Inflammatory macrophage (primary cell): ENCODE results near the gene SLC6A2.
"Not testable (repeated sequence)": the region's sequence is repeated elsewhere in the genome, so short reads cannot be mapped to it uniquely, and the experiment has no call there.

ENCODE experiments used
- DNase-seq, 2 donors: peaks; one replicate each; pipeline ENCODE4 v3.0.0-alpha.2; 2020 to 2022
- total RNA-seq, 18 experiments: gene quantifications; one replicate each; lab custom pipeline; 2026; ENCODE audit warnings: mixed read lengths in 6 of 18, inconsistent platforms in 2 of 18; lab: John Stamatoyannopoulos, UW

Gene SLC6A2
- total RNA-seq: 0 to 0.20 (median 0) reads per million in 18 experiments

DNA sequence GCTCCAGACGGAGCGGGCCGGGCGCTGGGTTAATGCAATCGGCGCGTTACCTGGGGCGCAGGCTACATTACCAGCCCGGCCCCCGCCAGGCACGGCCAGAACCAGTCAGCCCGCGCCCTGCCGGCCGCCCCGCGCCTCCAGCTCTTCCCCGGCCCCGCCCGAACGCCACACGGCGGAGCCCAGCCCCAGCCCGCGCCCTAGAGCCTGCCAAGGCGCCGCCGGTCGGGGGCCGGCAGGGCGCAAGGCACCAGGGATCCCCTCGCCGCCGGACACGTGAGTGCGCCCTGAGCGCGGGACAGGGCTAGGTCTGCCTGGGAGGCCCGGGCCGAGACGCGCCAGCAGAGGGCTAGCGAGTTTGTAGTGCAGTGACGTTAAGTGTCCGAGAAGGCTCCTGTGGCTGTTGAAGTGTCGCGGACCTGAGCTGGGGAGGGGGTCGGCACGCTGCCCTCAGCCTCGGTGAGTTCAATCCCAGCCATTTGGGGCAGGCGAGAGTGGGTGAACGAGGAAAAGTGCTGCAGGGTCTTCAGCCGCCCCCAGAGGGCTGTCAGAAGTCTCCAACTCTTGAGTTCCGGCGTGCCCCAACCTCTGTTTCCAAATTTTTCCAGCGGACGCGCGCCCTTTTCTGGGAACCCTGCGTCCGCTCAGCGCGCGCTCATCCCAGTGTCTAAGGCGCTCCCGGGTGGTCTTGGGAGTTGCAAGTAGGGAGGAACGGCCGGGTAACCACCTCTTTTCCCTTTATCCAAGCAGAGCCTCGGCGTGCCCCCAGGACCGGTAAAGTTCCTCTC is at the start of gene SLC6A2:
Gene SLC6A2, plus strand, starts transcription at position 92 of the 785 bp plus-strand sequence. CDS start 707 bp downstream, outside the sequence.
- no peak for DNase-seq

DNA sequence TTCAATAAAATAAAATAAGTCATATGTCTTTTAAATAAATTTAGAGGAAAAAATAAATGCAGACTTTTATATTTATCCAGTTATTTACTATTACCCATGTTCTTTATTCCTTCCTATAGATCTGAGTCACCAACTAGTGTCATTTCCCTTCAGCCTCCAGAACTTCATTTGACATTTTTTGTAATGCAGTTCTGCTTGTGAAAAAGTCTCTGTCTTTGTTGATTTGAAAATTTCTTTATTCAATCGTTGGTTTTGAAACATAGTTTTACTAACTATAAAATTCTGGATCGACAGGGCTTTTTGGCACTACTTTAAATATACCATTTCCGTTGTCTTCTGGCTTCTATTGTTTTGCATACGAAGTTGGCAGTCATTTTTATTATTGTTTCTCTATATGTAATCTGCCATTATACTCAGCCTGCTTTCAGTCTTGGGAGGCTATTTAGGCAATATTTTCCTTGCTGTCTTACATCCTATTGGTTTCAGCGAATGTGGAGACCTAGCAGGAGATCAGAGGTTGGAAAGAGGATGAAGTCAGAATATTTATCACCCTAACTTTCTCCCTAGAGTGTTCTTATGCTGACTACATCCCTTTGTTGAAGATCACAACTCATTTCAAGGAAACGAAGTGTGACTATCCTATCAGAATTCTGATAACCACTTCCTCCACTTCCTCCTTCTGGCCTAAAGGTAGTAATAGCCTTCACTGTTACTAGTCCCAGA is 42.0 kb upstream of the SLC6A2 start:
- DNase-seq: no peak

DNA sequence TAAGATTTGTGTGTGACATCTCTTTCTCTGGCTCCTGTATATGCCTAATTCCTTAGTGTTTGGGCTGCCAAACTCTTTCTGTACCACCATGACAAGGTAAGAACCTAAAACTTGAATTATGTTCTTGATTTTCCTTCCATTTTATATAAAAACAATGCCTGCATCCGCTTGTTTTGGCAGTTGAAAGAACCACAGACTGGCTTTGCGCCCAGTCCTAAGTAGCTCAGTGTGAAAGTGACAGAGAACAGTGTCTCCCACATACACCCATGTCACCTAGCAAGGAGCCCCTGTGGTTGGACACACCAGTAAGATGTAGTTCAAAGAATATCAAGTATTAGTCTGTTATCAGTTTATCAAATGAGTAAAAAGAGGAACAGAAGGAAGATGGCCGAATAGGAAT is 40.7 kb upstream of the SLC6A2 start:
- no peak for DNase-seq

- not testable (repeated sequence) for DNase-seq
Measured at GRCh38 chr16:55615670-55616069, 40.1 kb upstream of the SLC6A2 start.

- no peak for DNase-seq
Measured at GRCh38 chr16:55621771-55622170, 34.0 kb upstream of the SLC6A2 start.

- peak; percentile 37 to 43 for DNase-seq
Measured at GRCh38 chr16:55622272-55622671, 33.5 kb upstream of the SLC6A2 start.

DNA sequence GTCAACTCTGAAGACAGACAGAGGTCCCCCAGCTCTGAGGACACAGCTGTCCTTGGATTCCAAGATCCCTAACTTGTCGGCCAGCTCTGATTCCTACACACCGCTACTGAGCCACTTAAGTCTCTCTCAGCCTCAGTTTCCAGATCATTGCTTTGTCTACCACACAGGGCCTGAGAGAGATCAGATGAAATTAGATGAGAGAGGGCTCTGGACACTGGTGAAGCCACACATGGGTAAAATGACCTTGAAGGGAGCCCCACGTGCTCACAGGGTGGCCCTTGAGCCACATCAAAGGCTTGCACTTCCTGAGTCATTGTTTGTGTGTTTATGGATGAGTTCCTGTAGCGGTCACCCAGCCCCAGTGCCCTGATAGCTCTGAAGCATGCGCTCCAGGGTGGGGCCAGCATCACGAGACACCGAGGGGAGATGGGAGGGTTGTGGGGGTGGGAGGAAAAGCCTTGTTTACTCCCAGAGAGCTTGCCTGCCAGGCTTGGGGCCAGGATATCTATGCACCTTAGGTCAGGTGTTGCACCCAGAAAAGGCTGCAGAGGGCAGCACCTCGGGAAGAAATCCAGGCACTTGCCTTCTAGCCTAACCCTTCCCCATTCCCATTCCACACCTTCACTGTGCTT is 32.7 kb upstream of the SLC6A2 start:
- DNase-seq: no peak

- no peak for DNase-seq
Measured at GRCh38 chr16:55623640-55624039, 32.1 kb upstream of the SLC6A2 start.

DNA sequence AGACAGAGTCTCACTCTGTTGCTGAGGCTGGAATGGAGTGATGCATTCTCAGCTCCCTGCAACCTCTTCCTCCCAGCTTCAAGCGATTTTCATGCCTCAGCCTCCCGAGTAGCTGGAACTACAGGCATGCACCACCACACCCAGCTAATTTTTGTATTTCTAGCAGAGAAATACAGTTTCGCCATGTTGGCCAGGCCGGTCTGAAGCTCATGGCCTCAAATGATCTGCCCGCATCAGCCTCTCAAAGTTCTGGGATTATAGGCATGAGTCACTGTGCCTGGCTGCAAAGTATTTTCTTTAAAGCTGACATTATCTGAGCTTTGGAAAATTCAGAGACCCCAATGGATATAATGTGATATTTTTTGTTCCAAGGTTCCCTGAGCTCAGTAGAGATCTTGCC is 31.1 kb upstream of the SLC6A2 start:
- DNase-seq: no peak

DNA sequence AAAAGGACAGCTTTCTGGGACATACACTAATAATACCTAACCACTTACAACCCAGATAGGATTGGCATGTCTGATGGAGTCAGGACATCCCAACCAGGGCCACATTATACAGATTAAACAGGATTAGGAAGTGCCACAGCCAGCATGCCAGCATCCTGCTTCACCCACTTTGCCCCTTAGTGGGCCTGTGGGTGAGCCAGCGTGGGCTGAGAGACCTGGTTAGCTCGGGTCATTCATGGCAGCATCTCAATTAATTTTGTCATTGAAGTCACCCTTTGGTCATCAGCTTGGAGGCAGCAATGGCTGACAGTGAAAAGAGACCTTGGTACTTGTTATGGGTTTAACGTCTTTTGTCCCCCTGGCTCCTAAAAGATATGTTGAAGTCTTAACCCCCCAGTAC is 29.9 kb upstream of the SLC6A2 start:
- DNase-seq: no peak

- DNase-seq: no peak
Measured at GRCh38 chr16:55628306-55628968, 27.4 kb upstream of the SLC6A2 start.

DNA sequence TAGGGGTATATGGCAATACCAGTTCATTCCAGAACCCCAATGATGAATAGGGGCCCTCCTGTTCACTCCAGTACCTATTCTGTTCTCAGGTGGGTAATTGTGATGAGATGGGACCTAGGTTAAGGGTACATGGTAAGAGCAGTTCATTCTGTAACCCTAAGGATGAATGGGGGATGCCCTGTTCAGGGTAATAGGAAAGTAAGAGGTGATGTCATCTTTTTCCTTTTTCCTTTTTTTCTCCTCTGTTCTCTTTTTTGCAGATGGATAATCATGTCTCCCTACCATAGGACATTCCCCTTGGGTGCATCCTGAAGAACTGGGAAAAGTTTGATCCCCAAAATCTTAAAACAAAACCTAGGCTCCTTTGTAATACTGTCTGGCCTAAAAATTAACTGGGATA is 25.0 kb upstream of the SLC6A2 start:
- DNase-seq: no peak

- no peak for DNase-seq
Measured at GRCh38 chr16:55632259-55632658, 23.5 kb upstream of the SLC6A2 start.

- no peak for DNase-seq
Measured at GRCh38 chr16:55634193-55634592, 21.6 kb upstream of the SLC6A2 start.

GRCh38 chr16:55638256-55638655 is 17.5 kb upstream of the SLC6A2 start:
- no peak for DNase-seq

DNA sequence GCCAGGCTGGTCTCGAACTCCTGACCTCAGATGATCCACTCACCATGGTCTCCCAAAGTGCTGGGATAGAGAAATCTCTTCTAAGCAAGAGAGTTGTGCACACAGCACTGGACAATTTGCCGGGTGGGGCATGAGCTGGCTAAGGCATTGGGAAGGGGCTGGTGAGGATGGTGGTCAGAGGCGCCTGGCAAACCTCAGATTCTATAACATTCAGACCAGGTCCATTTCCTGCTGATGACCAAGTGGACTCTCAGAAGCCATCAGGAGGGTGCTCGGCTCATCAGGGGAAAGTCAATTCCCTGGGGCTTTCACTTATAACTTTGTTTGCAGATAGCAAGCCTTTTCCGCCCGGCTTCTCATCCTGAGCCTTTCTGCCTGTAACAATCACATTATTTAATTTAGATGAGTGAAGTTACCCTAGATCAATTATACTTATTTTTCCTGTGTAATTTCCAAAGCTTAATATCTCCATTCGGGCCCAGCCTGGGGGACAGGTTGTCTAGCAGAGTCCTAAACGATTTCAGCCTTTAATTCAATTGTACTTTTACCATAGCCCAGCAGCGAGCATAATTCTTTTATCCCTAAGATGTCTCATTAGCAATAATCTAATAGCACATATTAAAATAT is 15.0 kb upstream of the SLC6A2 start:
- DNase-seq: no peak

- DNase-seq: no peak
Measured at GRCh38 chr16:55641430-55642056, 14.2 kb upstream of the SLC6A2 start.

DNA sequence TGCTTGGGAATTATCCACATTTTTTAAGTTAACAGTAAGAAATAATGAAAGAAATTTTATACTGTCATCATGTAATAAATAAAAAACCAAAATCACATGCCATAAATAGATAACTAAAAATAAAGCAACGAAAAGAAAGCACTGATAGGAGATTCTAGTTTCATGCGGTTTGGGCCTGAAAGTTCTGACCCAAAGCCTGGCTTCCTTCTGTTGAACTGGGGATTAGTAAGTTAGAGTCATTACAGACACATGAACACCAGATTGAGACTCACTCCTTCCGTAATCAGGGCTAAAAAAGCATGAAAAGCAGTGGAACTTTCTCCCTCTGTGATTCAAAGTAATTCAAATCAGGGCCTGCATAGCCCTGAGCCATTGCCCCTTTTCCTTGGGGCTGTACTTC is 13.2 kb upstream of the SLC6A2 start:
- DNase-seq: no peak

GRCh38 chr16:55643161-55643970 is 12.4 kb upstream of the SLC6A2 start:
- DNase-seq: peak; percentile 13 to 28

DNA sequence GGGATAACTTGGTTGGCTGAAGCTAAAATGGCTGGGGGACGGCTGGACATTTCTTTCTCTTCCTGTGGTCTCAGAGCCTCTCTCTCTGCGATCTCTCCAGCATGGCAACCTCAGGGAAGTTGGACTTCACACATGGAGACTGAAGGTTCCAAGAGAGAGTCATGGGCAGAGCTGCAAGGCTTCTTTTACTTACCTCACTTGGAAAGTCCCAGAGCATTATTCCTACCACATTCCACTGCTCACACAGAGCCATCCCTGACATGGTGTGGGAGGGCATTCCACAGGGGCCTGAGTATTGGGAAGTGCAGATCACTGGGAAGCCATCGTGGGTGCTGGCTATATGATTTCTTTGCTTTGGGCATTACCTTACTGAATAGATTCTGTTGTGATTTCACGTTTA is 9.8 kb upstream of the SLC6A2 start:
- DNase-seq: no peak

- no peak for DNase-seq
Measured at GRCh38 chr16:55647343-55647742, 8.4 kb upstream of the SLC6A2 start.
